Kidney (tissue), 14 donors: ENCODE measurements around the gene FRAS1. TPM values are rescaled to one million over a fixed set of nuclear protein-coding genes. Genes with fewer than 3 reads are reported as not detected.

Experiments
- DNase-seq, 5 donors: peaks; one replicate each; pipeline ENCODE4 v3.0.0-alpha.2; 2013 to 2020
- FAIRE-seq: peaks from 2 replicates; lab custom pipeline; 2012; peaks lifted over from hg19 to GRCh38; lab: Jason Lieb, UNC
- H3K27ac ChIP-seq, 2 donors: one replicate each; pipeline ENCODE4 v1.7.0; 2013; ENCODE audit warnings: low read depth in 2 of 2, low read length in 2 of 2, inconsistent platforms in 1 of 2
- H3K27me3 ChIP-seq: one replicate; pipeline ENCODE4 v1.7.1; 2013; ENCODE audit warnings: low read length, inconsistent platforms; ENCODE audit not compliant: control insufficient read depth, insufficient read depth
- H3K36me3 ChIP-seq, 3 donors: one replicate each; pipeline versions ENCODE4 v1.7.0 to v1.7.1; 2013; ENCODE audit warnings: low read length in 3 of 3, control low read depth in 1 of 3, inconsistent platforms in 1 of 3; ENCODE audit not compliant: insufficient read depth in 3 of 3, control insufficient read depth in 2 of 3
- H3K4me1 ChIP-seq, 3 donors: one replicate each; pipeline versions ENCODE4 v1.7.0 to v1.7.1; 2013; ENCODE audit warnings: low read length in 3 of 3, inconsistent platforms in 1 of 3, low read depth in 1 of 3; ENCODE audit not compliant: control insufficient read depth in 2 of 3, insufficient read depth in 2 of 3
- H3K4me3 ChIP-seq, 3 donors: one replicate each; pipeline versions ENCODE4 v1.7.0 to v1.8.1; 2013; ENCODE audit warnings: low read length in 3 of 3, control low read depth in 1 of 3, inconsistent platforms in 1 of 3
- H3K9ac ChIP-seq, 3 donors: one replicate each; pipeline versions ENCODE4 v1.7.0 to v1.7.1; 2013; ENCODE audit warnings: low read length in 3 of 3, control low read depth in 1 of 3, inconsistent platforms in 1 of 3
- H3K9me3 ChIP-seq, 3 donors: one replicate each; pipeline versions ENCODE4 v1.7.0 to v1.7.1; 2013; ENCODE audit warnings: low read length in 3 of 3, control low read depth in 1 of 3, inconsistent platforms in 1 of 3; ENCODE audit not compliant: control insufficient read depth in 2 of 3, insufficient read depth in 1 of 3
- intact Hi-C: fragments of 100-400 bp; cut with DNase I; formaldehyde crosslinking; loops from one replicate; pipeline ENCODE4 v1.11.1; 2022
- polyA plus RNA-seq: library from polyadenylated mRNA; stranded (reverse); fragments of 350-450 nt; fragmentation: Illumina TruSeq; extraction: RNeasy Lipid Tissue Mini Kit (QIAGEN cat#74804); gene quantifications from one replicate; pipeline ENCODE4 v1.2.3, GENCODE V29; 2014; ENCODE audit warnings: low read depth, low replicate concordance; ENCODE audit not compliant: insufficient read depth
- total RNA-seq: library from RNA; stranded (reverse); fragmentation: NEBNext Ultra II Directional; extraction: Animal tissue kit (Norgen Biotek cat#: 25700); gene quantifications from one replicate; pipeline ENCODE4 v1.2.1, GENCODE V29; 2021
- TF ChIP-seq, protein P1 (sequence below): IDR thresholded peaks from 3 replicates; pipeline ENCODE4 v1.5.1; 2012; ENCODE audit warnings: mild to moderate bottlenecking, moderate library complexity, borderline replicate concordance; ENCODE audit not compliant: insufficient read depth; ENCODE audit errors: extremely low read depth
- donor health status: control.
- donor health status: control.
- donor health status: control.
- donor health status: control.
- donor health status: control.
- donor health status: DM: yes; HTN: yes; CAD: no.
- donor health status: Normal renal cell carcinoma (clear cell type).

The FRAS1 gene
- total and polyA plus RNA-seq, 2 donors from 2014 or later: 6.5 to 31.5 TPM

DNA sequence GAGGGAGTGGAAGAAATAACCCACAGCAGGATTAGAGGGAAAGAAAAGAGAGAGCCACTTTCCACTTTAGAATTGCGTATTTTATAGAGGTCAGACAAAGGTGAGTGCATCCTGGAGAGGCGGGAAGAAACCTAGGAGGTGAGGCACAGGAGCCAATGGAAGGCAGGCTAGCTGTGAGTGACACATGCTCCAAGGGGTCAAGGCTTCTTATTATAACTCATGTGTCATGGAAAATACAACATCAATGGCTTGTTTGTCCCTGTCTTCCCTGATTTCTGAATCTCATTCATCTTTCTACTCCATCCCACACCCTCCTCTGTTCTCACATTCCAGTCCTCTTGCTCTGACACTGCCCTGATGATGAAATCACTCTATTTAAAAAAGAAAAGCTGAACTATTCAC is 508.8 kb downstream of the FRAS1 start:
- TF ChIP-seq, protein P1, sequence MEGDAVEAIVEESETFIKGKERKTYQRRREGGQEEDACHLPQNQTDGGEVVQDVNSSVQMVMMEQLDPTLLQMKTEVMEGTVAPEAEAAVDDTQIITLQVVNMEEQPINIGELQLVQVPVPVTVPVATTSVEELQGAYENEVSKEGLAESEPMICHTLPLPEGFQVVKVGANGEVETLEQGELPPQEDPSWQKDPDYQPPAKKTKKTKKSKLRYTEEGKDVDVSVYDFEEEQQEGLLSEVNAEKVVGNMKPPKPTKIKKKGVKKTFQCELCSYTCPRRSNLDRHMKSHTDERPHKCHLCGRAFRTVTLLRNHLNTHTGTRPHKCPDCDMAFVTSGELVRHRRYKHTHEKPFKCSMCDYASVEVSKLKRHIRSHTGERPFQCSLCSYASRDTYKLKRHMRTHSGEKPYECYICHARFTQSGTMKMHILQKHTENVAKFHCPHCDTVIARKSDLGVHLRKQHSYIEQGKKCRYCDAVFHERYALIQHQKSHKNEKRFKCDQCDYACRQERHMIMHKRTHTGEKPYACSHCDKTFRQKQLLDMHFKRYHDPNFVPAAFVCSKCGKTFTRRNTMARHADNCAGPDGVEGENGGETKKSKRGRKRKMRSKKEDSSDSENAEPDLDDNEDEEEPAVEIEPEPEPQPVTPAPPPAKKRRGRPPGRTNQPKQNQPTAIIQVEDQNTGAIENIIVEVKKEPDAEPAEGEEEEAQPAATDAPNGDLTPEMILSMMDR: no peak
- no peaks in the 10 kb centered on the region for H3K9me3 ChIP-seq
- no peak overlapping the region for H3K27ac ChIP-seq
- intact Hi-C loops: no loop called here
- no peak overlapping the region for H3K9ac ChIP-seq
- no peak overlapping the region for H3K4me3 ChIP-seq
- FAIRE-seq (no peak), DNase-seq (no peak)
- H3K36me3 ChIP-seq: no peaks in the 10 kb centered on the region
- H3K4me1 ChIP-seq: peaks cover 2 to 7% (median 6%) of the 10 kb centered on the region in 3 donors
- no peaks in the 10 kb centered on the region for H3K27me3 ChIP-seq

DNA sequence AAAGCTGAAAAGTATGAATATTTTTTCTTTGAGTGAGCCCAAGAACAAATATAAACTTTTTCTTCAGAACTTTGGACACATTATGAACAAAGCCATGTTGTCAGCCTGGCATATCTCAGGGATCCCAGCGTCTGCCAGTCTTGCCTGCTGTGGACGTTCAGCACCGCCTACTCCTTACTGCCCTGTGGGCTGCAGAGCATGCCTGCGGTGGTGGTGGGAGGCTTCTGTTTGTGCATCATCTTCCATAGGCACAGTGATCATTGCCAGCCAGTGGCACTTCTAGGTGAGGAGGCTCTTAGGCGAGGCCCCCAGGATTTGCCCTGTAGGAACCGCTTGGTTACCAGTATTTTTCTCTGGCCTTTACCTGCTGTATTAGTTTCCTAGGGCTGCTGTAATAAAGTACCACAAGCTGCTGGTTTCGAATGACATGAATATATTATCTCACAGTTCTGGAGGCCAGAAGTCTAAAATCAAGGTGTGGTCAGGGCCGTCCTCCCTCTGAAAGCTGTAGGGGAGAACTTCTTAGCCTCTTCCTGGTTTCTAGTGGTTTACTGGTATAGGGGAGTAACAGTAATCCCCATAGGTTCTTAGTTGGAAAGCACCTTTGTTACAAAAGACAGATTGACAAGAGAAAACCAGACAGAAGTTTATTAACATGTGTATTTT is 509.8 kb downstream of the FRAS1 start:
- Histone ChIP-seq H3K9ac (no peak overlapping the region), H3K27me3 (no peaks in the 10 kb centered on the region), H3K4me3 (no peak overlapping the region), H3K9me3 (no peaks in the 10 kb centered on the region), H3K4me1 (peaks cover 0 to 7% (median 0%) of the 10 kb centered on the region in 3 donors), H3K36me3 (no peaks in the 10 kb centered on the region), H3K27ac (no peak overlapping the region)
- FAIRE-seq (no peak), DNase-seq (peak in 1 of 5 donors; percentile 17)
- intact Hi-C loops: no loop called here
- TF ChIP-seq, protein P1: no peak

DNA sequence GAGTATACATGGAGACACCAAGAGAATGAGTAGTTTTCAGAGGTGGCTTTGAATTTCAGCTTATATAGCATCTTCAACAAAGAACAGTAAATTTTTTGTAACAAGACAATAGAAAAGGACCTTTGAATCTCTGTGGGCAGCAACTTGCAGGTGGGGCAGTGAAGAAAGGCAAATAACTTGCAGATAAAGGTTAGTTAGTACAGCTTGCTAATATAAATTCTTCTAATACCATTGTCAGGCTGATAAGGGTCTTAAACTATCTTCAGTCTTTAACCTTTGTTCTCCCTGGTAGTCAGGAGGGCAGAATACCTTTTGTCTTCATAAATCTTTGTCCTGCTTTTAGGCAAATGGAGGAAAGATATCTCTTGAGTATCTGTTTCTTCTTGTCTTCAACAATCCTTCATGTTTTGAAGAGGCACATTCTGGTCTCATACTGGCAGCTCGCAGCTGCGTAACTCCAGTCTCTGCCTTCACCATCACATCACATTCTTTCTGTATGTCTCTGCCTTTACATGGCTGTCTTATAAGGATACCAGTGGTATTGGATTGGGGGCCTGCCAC is 510.5 kb downstream of the FRAS1 start:
- Histone ChIP-seq H3K9me3 (no peaks in the 10 kb centered on the region), H3K27me3 (no peaks in the 10 kb centered on the region), H3K27ac (no peak overlapping the region), H3K4me1 (peaks cover 0 to 7% (median 0%) of the 10 kb centered on the region in 3 donors), H3K9ac (no peak overlapping the region), H3K4me3 (no peak overlapping the region), H3K36me3 (no peaks in the 10 kb centered on the region)
- TF ChIP-seq, protein P1: no peak
- DNase-seq: no peak
- FAIRE-seq: no peak
- intact Hi-C loops: no loop called here
